ENCODE data around the gene HHAT.
A peak's percentile ranks its signal among the peaks of the same experiment; 100 is the strongest.

The HHAT gene

DNA sequence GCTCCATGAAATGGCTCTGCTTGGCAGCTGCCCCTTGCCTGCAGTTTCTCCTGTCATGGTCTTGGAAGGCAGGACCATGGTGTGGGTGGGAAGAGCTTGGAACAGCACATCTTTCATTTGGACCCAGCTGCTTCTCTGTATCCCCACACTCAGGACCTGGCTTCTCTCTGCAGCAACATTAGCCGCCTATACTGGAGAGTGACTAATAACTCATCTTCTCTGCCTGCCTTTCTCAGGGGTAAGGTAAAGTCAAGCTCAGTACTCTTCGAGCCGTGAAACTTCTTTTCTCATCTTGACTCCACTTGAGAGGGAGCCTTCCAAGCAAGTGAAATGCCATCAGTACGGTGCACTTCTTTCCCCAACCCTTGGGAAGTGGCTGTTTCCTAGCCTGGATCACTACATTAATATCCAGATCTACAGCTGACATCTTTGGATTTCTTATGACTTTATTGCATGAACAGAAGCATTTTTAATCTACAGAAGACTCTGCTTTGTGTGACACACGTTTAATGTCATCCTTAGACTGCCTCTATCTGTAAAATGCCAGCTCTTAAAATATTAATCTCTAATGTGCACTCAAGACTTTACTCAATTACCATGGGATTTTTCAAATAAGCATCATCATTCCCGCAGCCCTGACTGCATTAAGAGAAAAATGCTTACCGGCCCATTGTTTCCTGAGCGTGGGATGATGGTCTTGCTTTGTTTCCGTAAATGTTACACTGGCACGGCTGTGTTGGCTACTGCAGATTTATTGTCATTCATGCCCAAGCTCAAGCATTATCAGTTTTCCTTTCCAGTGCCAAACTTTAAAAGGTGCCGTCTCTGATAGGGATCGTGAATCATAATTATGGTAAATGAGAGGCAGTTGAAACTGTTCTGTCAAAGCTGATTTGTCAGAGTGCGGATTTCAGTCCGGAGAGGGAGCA is 242.9 kb downstream of the HHAT start:
- TF ChIP-seq, protein P1, sequence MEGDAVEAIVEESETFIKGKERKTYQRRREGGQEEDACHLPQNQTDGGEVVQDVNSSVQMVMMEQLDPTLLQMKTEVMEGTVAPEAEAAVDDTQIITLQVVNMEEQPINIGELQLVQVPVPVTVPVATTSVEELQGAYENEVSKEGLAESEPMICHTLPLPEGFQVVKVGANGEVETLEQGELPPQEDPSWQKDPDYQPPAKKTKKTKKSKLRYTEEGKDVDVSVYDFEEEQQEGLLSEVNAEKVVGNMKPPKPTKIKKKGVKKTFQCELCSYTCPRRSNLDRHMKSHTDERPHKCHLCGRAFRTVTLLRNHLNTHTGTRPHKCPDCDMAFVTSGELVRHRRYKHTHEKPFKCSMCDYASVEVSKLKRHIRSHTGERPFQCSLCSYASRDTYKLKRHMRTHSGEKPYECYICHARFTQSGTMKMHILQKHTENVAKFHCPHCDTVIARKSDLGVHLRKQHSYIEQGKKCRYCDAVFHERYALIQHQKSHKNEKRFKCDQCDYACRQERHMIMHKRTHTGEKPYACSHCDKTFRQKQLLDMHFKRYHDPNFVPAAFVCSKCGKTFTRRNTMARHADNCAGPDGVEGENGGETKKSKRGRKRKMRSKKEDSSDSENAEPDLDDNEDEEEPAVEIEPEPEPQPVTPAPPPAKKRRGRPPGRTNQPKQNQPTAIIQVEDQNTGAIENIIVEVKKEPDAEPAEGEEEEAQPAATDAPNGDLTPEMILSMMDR (IDR thresholded peaks at IDR 0.05; ENCODE audit: insufficient read depth, low read depth, low read length, missing control alignments), result no peak
- no peak overlapping the region for H3K4me3 ChIP-seq (ENCODE audit: low read depth, low read length)
- no peak for DNase-seq (ENCODE audit: low read depth)

DNA sequence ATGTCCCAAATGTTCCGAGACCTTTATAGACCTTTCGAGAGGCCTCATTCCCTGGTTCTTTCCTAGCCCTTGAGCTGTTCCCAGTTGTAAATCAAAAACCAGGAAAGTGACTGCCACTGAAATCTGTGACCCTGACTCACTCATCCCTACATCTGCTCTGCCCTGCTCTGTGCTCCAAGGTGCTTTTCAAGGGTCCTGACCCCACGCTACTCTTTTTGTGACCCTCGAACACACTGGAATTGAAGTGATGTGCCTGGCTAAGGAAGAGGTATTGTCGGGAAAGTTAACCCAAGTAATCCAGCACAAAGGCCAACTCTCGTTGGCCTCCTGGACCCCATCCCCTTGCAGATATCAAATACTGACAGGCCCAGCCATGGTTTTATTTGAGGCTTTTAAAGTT is 244.4 kb downstream of the HHAT start:
- H3K4me3 ChIP-seq (ENCODE audit: low read depth, low read length), result no peak overlapping the region
- DNase-seq (ENCODE audit: low read depth), result no peak
- TF ChIP-seq, protein P1 (IDR thresholded peaks at IDR 0.05; ENCODE audit: insufficient read depth, low read depth, low read length, missing control alignments), result no peak

GRCh38 chr1:210582205-210582970 is 253.7 kb downstream of the HHAT start:
- no peak overlapping the region for H3K4me3 ChIP-seq (ENCODE audit: low read depth, low read length)
- TF ChIP-seq, protein P1 (IDR thresholded peaks at IDR 0.05; ENCODE audit: insufficient read depth, low read depth, low read length, missing control alignments), result no peak
- DNase-seq (ENCODE audit: low read depth), result no peak

GRCh38 chr1:210584439-210585113 is 255.9 kb downstream of the HHAT start:
- no peak overlapping the region for H3K4me3 ChIP-seq (ENCODE audit: low read depth, low read length)
- TF ChIP-seq, protein P1 (IDR thresholded peaks at IDR 0.05; ENCODE audit: insufficient read depth, low read depth, low read length, missing control alignments), result peak; percentile 74
- DNase-seq (ENCODE audit: low read depth), result peak; percentile 79

- no peak for DNase-seq (ENCODE audit: low read depth)
- TF ChIP-seq, protein P1 (IDR thresholded peaks at IDR 0.05; ENCODE audit: insufficient read depth, low read depth, low read length, missing control alignments), result no peak
- H3K4me3 ChIP-seq (ENCODE audit: low read depth, low read length), result no peak overlapping the region
Measured at GRCh38 chr1:210586771-210587170, 258.1 kb downstream of the HHAT start.

DNA sequence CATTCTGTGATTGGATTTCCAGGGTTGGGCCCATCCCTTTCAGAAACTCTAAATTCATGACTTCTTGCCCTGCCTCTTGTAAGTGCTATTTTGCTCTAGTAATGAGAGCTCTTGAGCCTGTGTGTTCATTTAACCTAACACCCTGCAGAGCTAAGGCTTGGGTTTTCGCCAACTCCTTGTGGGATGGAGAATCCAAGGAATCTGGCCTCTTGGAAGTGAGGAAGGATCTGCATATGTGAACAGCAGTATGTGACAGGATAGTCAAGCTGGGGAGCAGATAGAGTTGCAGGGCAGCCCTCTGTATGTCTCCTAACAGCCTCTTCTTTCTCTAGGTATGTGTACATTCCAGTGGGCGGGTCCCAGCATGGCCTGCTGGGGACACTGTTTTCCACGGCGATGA is 258.9 kb downstream of the HHAT start:
- H3K4me3 ChIP-seq (ENCODE audit: low read depth, low read length), result no peak overlapping the region
- TF ChIP-seq, protein P1 (IDR thresholded peaks at IDR 0.05; ENCODE audit: insufficient read depth, low read depth, low read length, missing control alignments), result no peak
- DNase-seq (ENCODE audit: low read depth), result no peak

Measured in GM12865 (cell line).